GM12878 (cell line): ENCODE data around the gene ARGLU1.

Experiments
- CTCF ChIP-seq, 3 experiments: IDR thresholded peaks in 2 of 3; conservative IDR thresholded peaks in 1 of 3; 2 replicates each; pipeline ENCODE4 v1.5.1; 2011; ENCODE audit warnings: low read depth in 3 of 3, low read length in 3 of 3, mild to moderate bottlenecking in 3 of 3, control low read depth in 2 of 3, moderate library complexity in 2 of 3, inconsistent platforms in 1 of 3, mixed read lengths in 1 of 3; ENCODE audit not compliant: control insufficient read depth in 2 of 3, insufficient read depth in 1 of 3; ENCODE audit errors: extremely low read depth in 1 of 3
- EZH2 ChIP-seq: IDR thresholded peaks from 2 replicates; pipeline ENCODE4 v1.6.1; 2012; ENCODE audit warnings: low read depth, mild to moderate bottlenecking, control low read depth, inconsistent platforms, low read length, borderline replicate concordance; ENCODE audit not compliant: control insufficient read depth
- GATAD2B ChIP-seq: fragments of 450-650 bp; conservative IDR thresholded peaks from 2 replicates; pipeline ENCODE4 v1.6.1; 2017; ENCODE audit warnings: low read depth, mild to moderate bottlenecking, moderate library complexity
- KDM1A ChIP-seq: fragments of 200-600 bp; sonication (generic); IDR thresholded peaks from 2 replicates; pipeline ENCODE4 v1.6.1; 2016; ENCODE audit warnings: borderline replicate concordance
- SIX5 ChIP-seq: IDR thresholded peaks from 2 replicates; pipeline ENCODE4 v1.6.1; 2011; ENCODE audit warnings: mild to moderate bottlenecking, low read depth, low read length, moderate library complexity; ENCODE audit not compliant: severe bottlenecking

- no peak for TF ChIP-seq CTCF (IDR thresholded peaks at IDR 0.05 in 2 of 3, conservative IDR thresholded peaks at IDR 0.05 in 1 of 3; ENCODE audit: control insufficient read depth in 2 of 3, extremely low read depth in 1 of 3, insufficient read depth in 1 of 3, low read depth in 3 of 3, low read length in 3 of 3)
- no peak for TF ChIP-seq EZH2
- no peak for TF ChIP-seq SIX5
- no peak for TF ChIP-seq KDM1A
- TF ChIP-seq GATAD2B, result no peak
These were observed 52.9 kb downstream of the ARGLU1 start for GRCh38 chr13:106514928-106515634.
